Mucosa of descending colon (tissue), 3 donors: ENCODE data around the gene NHSL2. TPM values are rescaled to one million over a fixed set of nuclear protein-coding genes. Genes with fewer than 3 reads are reported as not detected.

Source experiments
- ATAC-seq: fragments of 200-7000 bp; cut with Tn5 transposase; one replicate; pipeline ENCODE4 v1.9.1; 2020; ENCODE audit warnings: mild to moderate bottlenecking, moderate library complexity
- DNase-seq, 3 donors: peaks; one replicate each; pipeline ENCODE4 v3.0.0-alpha.2; 2020
- H3K36me3 ChIP-seq: fragments of 200-600 bp; one replicate; pipeline ENCODE4 v1.8.0; 2021; ENCODE audit warnings: low read depth, mild to moderate bottlenecking
- H3K4me1 ChIP-seq: fragments of 200-600 bp; one replicate; pipeline ENCODE4 v1.8.0; 2021; ENCODE audit warnings: low read depth, mild to moderate bottlenecking
- H3K4me3 ChIP-seq: fragments of 200-600 bp; one replicate; pipeline ENCODE4 v1.8.0; 2021; ENCODE audit warnings: mild to moderate bottlenecking
- H3K9me3 ChIP-seq: fragments of 200-600 bp; one replicate; pipeline ENCODE4 v1.8.0; 2021; ENCODE audit warnings: mild to moderate bottlenecking
- intact Hi-C, 2 donors: fragments of 100-400 bp; cut with DNase I in 1 of 2; cut with micrococcal nuclease in 1 of 2; formaldehyde crosslinking; loops; one replicate each; pipeline versions ENCODE4 v1.11.0 to v1.11.1; 2022; cut with DNase I, micrococcal nuclease
- total RNA-seq, 3 donors: library from RNA; stranded (reverse); fragmentation: NEBNext Ultra II Directional in 2 of 3; extraction: Animal tissue kit (Norgen Biotek cat#: 25700) in 2 of 3; gene quantifications; one replicate each; pipeline versions ENCODE4 v1.2.1 to v1.2.4, GENCODE V29; 2021 to 2023
- TF ChIP-seq, protein P1 (sequence below): fragments of 200-600 bp; IDR thresholded peaks from one replicate; pipeline ENCODE4 v1.8.0; 2022; ENCODE audit warnings: antibody characterized with exemption, mild to moderate bottlenecking
- donor health status: DM: no; HTN: no; CAD: no; lungs with moderate emphysema.
- donor health status: DM: no; HTN: no; CAD: no.
- donor health status: DM: no; HTN: yes; CAD: no.

Gene NHSL2
- total RNA-seq, 3 donors from 2014 or later: 1.2 to 11.8 (median 4.8) TPM

GRCh38 chrX:72084114-72084513 lies 173.5 kb downstream of the NHSL2 start:
- no peaks in the 10 kb centered on the region for H3K36me3 ChIP-seq
- ATAC-seq (no peak), DNase-seq (no peak)
- no peak overlapping the region for H3K4me3 ChIP-seq
- no peaks in the 10 kb centered on the region for H3K9me3 ChIP-seq
- intact Hi-C loops: no loop called here
- H3K4me1 ChIP-seq: no peaks in the 10 kb centered on the region
- TF ChIP-seq, protein P1, sequence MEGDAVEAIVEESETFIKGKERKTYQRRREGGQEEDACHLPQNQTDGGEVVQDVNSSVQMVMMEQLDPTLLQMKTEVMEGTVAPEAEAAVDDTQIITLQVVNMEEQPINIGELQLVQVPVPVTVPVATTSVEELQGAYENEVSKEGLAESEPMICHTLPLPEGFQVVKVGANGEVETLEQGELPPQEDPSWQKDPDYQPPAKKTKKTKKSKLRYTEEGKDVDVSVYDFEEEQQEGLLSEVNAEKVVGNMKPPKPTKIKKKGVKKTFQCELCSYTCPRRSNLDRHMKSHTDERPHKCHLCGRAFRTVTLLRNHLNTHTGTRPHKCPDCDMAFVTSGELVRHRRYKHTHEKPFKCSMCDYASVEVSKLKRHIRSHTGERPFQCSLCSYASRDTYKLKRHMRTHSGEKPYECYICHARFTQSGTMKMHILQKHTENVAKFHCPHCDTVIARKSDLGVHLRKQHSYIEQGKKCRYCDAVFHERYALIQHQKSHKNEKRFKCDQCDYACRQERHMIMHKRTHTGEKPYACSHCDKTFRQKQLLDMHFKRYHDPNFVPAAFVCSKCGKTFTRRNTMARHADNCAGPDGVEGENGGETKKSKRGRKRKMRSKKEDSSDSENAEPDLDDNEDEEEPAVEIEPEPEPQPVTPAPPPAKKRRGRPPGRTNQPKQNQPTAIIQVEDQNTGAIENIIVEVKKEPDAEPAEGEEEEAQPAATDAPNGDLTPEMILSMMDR: no peak

GRCh38 chrX:72086995-72087394 lies 176.3 kb downstream of the NHSL2 start:
- Histone ChIP-seq H3K4me1 (no peaks in the 10 kb centered on the region), H3K4me3 (no peak overlapping the region), H3K36me3 (no peaks in the 10 kb centered on the region), H3K9me3 (no peaks in the 10 kb centered on the region)
- intact Hi-C loops: no loop called here
- no peak for DNase-seq
- TF ChIP-seq, protein P1: no peak
- no peak for ATAC-seq

DNA sequence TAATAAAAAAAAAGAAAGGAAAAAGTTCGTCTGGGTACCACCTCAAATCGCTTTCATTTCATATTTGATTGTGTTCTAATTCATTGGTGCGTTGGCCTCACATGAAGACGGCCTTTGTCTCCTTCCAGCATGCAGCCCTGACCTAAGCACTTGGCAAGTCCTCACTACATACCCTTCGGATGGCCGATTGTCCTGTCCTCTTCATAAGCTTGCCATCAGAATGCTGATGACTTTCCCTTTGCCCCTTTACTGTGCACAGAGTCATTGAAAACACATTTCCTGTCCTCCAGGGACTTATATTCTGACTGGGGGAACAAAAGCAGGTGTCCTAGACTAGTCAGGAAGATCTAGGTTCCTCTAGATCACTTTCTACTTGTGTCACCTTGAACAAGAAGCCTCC lies 178.1 kb downstream of the NHSL2 start:
- H3K4me1 ChIP-seq: no peaks in the 10 kb centered on the region
- no peak for DNase-seq
- ATAC-seq: no peak
- H3K36me3 ChIP-seq: no peaks in the 10 kb centered on the region
- H3K9me3 ChIP-seq: no peaks in the 10 kb centered on the region
- no peak overlapping the region for H3K4me3 ChIP-seq
- intact Hi-C loops: no loop called here
- TF ChIP-seq, protein P1: no peak

DNA sequence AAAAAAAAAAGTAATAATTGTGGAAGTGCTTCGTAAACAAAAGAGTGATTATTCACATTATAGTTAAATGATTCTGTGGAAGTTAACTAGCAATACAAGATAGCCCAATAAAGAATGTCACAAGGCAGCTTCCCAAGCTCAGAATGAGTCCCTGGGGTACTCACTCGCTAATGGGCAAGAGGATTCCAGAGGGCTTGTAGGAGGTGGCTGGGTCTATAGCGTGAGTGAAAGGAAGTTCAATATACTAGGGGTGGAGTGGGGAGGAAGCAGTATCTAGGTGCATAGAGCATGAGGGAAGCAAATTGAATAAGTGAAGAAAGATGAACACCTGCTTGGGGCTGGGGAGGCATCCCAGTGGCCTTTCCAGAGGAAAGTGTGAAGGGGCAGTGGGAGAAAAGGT lies 178.6 kb downstream of the NHSL2 start:
- intact Hi-C loops: no loop called here
- no peaks in the 10 kb centered on the region for H3K4me1 ChIP-seq
- TF ChIP-seq, protein P1: no peak
- no peaks in the 10 kb centered on the region for H3K36me3 ChIP-seq
- ATAC-seq (no peak), DNase-seq (no peak)
- no peaks in the 10 kb centered on the region for H3K9me3 ChIP-seq
- no peak overlapping the region for H3K4me3 ChIP-seq

GRCh38 chrX:72094894-72095293 lies 184.2 kb downstream of the NHSL2 start:
- Histone ChIP-seq H3K9me3 (no peaks in the 10 kb centered on the region), H3K36me3 (no peaks in the 10 kb centered on the region), H3K4me1 (no peaks in the 10 kb centered on the region), H3K4me3 (no peak overlapping the region)
- TF ChIP-seq, protein P1: no peak
- ATAC-seq (peak; percentile 45), DNase-seq (peak in 1 of 3 donors; percentile 37)
- intact Hi-C loops: no loop called here

DNA sequence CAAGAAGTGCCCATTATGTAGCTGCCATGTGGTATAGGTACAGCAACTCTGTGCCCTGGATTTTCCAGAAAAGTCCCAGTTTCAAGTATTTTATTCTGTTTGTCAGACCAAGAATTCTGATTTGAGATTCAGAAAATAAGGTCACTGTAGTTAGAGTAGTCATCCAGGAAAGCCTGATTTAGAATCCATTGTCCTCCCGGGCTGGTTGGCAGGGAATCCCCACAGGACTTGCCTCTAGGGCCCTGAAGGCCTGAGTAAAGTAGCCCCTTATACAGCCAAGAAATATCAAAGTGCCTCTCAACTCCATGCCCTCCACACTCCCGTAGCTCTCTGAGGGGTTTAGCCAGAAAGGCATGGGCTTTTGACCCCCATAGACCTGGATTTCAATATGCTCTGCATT lies 184.7 kb downstream of the NHSL2 start:
- Histone ChIP-seq H3K4me1 (no peaks in the 10 kb centered on the region), H3K4me3 (no peak overlapping the region), H3K36me3 (no peaks in the 10 kb centered on the region), H3K9me3 (no peaks in the 10 kb centered on the region)
- DNase-seq (no peak), ATAC-seq (no peak)
- TF ChIP-seq, protein P1: no peak
- intact Hi-C loops: no loop called here
